Activated naive CD4-positive, alpha-beta T cell treated with anti-CD3 and anti-CD28 coated beads, Interleukin-2, amount 50 U/mL, for 24 hours (primary cell): ENCODE measurements around the gene TLCD4.

ENCODE experiments used
- H3K27ac Mint-ChIP-seq: one replicate; pipeline ENCODE4 v1.8.0; 2021; ENCODE audit warnings: mild to moderate bottlenecking, mixed read lengths
- H3K27me3 Mint-ChIP-seq: one replicate; pipeline ENCODE4 v1.8.0; 2021; ENCODE audit warnings: mixed read lengths
- H3K36me3 Mint-ChIP-seq: one replicate; pipeline ENCODE4 v1.8.0; 2021; ENCODE audit warnings: mixed read lengths
- H3K4me1 Mint-ChIP-seq: one replicate; pipeline ENCODE4 v1.8.0; 2021; ENCODE audit warnings: mixed read lengths
- H3K4me3 Mint-ChIP-seq: one replicate; pipeline ENCODE4 v1.8.0; 2021; ENCODE audit warnings: mild to moderate bottlenecking, mixed read lengths
- H3K9me3 Mint-ChIP-seq: one replicate; pipeline ENCODE4 v1.8.0; 2021; ENCODE audit warnings: mixed read lengths

Gene TLCD4, protein sequence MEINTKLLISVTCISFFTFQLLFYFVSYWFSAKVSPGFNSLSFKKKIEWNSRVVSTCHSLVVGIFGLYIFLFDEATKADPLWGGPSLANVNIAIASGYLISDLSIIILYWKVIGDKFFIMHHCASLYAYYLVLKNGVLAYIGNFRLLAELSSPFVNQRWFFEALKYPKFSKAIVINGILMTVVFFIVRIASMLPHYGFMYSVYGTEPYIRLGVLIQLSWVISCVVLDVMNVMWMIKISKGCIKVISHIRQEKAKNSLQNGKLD

DNA sequence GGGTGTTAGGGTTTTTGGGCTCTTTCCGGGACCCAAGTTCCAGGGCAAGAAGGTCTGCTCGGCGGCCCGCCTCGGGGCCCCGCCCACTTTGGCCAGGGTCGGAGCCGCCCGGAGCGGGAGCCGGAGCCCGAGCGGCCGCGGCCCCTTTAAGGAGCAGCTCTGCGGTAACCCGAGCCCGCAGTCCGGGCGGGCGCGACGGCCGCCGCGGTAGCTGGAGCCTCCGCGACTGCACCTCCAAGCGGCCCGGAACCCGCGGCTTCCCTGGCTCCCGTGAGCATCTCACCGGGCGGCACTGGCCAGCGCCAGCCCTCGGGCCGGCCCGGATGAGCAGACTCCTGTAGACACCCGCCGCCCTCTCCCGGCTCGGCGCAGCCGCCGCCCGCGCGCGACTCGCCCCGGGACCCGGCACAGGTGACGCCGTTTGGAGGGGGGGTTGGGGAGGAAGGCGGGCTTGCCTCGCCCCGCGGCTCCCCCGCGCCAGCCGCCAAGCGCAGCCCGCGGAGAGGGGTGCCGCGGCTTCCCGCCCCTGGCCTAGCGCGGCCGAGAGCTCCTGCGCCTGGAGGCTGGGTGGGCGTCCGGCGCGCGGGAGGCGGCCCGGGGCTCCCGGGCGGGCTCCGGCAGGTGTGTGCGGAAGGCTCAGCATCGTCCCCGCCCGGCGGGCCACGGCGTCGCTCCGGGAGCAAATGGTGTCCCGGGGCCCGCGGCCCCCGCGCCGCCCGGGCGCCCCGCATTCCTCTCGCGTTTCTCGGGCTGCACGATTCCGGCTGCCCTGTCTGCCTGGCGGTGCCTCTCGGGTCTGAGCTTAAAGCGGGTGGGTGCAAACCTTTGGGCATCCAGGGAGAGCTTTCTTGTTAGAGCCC, at the start of gene TLCD4:
Gene TLCD4, plus strand, starts transcription at position 149 of the 860 bp plus-strand sequence. CDS start 26,547 bp downstream, outside the sequence.
- Mint-ChIP-seq H3K36me3 (no peaks in the 10 kb centered on the region), H3K4me3 (peak within 1 kb of the TSS; percentile 87), H3K9me3 (no peaks in the 10 kb centered on the region), H3K27ac (no peak within 1 kb of the TSS), H3K4me1 (peaks cover 11% of the 10 kb centered on the region), H3K27me3 (peaks cover 30% of the 10 kb centered on the region)

DNA sequence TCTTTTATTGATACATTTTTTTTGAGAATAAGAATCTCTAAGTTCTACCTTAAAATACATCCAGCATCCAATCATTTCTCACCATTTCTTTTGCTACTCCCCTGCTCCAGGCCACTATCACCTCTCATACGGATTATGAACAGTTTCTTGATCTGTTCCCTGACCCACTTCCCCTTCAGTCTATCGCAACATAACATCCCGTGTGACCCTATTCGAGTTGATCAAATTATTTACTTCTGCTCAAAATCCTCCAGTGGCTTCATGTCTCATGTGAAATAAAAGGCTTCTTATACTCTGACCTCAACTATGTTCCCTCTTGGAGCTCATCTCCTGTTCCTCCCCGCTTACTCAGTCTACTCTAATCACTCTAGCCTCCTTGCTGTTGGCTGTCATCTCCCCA, 49.6 kb upstream of the TLCD4 start:
- Mint-ChIP-seq H3K4me1 (peaks cover 10% of the 10 kb centered on the region), H3K27me3 (no peaks in the 10 kb centered on the region), H3K9me3 (no peaks in the 10 kb centered on the region), H3K4me3 (no peak overlapping the region), H3K36me3 (peaks cover 22% of the 10 kb centered on the region), H3K27ac (no peak overlapping the region)

DNA sequence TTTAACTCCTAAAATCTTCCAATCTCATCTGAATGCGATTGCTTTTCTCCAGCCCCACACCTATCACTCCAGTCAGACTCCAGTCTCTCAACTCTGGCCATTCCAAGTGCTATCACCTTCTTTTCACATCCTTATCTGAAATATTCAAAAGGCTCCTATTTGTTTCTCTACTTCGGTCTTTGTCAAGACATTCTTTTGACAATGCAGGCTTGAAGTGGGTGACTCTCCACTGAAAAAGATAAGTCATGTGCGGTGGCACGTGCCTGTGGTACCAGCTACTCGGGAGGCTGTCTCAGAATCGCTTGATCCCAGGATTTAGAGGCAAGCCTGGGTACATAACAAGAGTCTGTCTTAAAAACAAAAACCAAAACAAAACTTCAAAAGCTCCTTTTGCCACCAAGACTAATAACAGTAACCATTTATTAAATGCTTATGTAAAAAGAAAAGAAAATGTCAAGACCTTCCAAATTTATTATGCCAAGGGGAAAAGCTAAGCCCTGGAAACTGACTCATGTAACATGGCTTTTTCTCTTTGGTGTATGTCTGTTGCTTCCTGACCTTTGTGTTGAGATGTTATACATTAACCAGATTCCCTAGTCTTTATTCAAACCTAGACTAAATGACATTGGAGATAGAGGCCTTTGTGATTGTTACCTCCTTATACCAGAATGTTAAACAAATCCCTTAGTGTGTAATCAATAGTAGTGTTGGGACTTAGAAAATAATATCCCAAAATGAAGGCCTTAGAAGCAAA, 48.0 kb upstream of the TLCD4 start:
- Mint-ChIP-seq H3K27ac (no peak overlapping the region), H3K4me3 (no peak overlapping the region), H3K4me1 (peaks cover 15% of the 10 kb centered on the region), H3K36me3 (peaks cover 10% of the 10 kb centered on the region), H3K9me3 (no peaks in the 10 kb centered on the region), H3K27me3 (no peaks in the 10 kb centered on the region)

DNA sequence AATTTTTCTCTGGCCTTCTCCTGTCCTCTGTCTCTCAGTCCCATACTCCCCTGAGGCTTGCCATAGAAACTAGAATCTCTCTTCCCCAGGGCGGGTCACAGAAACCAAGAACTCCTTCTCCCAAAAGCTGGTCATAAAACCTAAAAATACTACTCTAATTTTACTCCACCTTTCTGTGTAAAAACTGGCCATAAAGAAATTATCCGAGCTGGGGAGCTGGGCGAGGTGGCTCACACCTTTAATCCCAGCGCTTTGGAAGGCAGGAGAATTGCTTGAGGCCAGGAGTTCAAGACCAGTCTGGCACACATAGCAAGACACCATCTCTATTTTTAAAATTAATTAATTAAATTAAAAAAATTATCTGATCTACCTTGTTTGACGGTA, 47.5 kb upstream of the TLCD4 start:
- no peaks in the 10 kb centered on the region for H3K27me3 Mint-ChIP-seq
- H3K4me3 Mint-ChIP-seq: no peak overlapping the region
- no peak overlapping the region for H3K27ac Mint-ChIP-seq
- H3K4me1 Mint-ChIP-seq: peaks cover 15% of the 10 kb centered on the region
- no peaks in the 10 kb centered on the region for H3K9me3 Mint-ChIP-seq
- peaks cover 8% of the 10 kb centered on the region for H3K36me3 Mint-ChIP-seq

DNA sequence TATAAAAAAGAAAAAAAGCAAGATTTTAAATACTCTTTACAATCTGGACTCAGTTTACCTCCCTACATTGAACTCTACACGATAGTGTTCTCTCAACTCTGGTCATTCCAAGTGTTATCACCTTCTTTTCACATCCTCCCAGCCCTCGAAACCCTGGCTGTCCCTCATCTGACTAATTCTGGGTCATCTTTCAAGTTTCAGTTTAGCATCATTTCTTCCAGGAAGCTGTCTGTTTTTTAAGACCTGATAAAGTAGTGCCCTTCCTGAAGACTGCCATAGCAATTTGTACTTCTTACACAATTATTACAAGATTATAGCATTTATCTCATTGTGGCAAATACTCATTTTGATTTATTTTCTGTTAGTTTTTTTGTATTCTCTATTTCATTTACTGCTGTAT, 45.6 kb upstream of the TLCD4 start:
- no peaks in the 10 kb centered on the region for H3K27me3 Mint-ChIP-seq
- H3K4me3 Mint-ChIP-seq: peak overlapping the region; percentile 92
- no peaks in the 10 kb centered on the region for H3K9me3 Mint-ChIP-seq
- no peak overlapping the region for H3K27ac Mint-ChIP-seq
- peaks cover 4% of the 10 kb centered on the region for H3K36me3 Mint-ChIP-seq
- H3K4me1 Mint-ChIP-seq: peaks cover 15% of the 10 kb centered on the region

DNA sequence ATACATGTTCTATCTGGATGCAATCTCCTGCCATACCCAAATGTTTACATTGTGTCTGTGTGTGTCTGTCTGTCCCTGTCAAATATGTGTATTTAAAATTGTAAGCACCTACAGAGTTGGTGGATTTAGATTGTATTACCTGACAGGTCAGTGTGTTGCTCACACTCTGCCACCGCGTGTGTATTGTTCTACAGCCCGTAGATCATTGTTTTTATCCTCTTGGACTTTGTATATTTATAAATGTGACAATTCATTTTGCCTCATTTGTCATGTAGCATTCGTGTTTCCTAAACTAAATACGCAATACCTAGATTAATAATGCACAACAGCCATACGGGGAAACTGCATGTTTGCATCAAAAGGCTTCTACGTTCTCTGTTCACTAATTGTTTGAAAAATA, 45.0 kb upstream of the TLCD4 start:
- peak overlapping the region; percentile 96 for H3K27ac Mint-ChIP-seq

DNA sequence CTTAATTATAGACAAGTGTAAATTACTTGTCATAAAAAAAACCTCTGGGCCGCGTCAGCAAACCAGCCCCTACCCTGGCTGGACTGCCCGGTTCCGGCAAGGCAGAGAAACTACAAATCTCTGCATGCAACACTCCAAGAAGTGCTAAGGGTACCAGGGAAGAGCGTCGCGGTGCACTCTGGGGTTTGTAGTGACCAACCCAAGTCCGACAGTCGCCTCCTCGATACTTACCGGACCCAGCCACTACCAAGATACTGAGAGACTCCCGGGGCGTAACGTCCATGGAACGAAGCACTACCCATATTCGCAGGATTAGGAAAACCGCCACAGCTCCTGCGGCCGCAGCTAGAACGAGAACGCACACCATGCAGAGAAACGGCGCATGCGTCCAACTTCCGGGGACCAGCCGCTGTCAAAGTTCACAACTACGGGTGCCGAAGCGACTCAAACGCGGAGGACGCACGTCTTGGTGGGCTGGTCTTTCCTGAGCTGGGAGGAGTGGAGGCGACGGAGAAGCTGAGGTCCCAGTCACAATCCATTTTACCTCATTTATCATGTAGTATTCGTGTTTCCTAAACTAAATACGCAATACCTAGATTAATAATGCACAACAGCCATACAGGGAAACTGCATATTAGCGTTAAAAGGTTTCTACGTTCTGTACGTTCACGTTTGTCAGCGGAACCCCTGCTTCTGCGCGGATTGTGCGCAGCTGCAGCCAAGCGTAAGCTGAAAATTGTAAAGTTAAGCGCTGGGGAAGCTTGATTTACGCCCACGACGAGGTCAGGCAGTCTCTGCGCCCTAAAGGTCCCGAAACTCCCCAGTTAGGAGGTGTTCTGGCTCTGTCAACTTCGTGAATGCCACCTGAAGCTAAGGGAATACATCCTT, 44.4 kb upstream of the TLCD4 start, which contains the start of gene ALG14:
Gene ALG14, minus strand, starts transcription at position 420 of the 888 bp plus-strand sequence. Its CDS starts 53 bp downstream, at position 367.
- H3K4me3 Mint-ChIP-seq: peak within 1 kb of the TSS; percentile 92
- H3K27ac Mint-ChIP-seq: peak within 1 kb of the TSS; percentile 96
- H3K9me3 Mint-ChIP-seq: no peaks in the 10 kb centered on the region
- peaks cover 2% of the 10 kb centered on the region for H3K36me3 Mint-ChIP-seq
- no peaks in the 10 kb centered on the region for H3K27me3 Mint-ChIP-seq
- peaks cover 15% of the 10 kb centered on the region for H3K4me1 Mint-ChIP-seq

More for the DNA sequence above, 45.0 kb upstream of the TLCD4 start:
- Mint-ChIP-seq H3K4me1 (peaks cover 15% of the 10 kb centered on the region), H3K9me3 (no peaks in the 10 kb centered on the region), H3K4me3 (peak overlapping the region; percentile 92), H3K36me3 (peaks cover 4% of the 10 kb centered on the region), H3K27me3 (no peaks in the 10 kb centered on the region)

DNA sequence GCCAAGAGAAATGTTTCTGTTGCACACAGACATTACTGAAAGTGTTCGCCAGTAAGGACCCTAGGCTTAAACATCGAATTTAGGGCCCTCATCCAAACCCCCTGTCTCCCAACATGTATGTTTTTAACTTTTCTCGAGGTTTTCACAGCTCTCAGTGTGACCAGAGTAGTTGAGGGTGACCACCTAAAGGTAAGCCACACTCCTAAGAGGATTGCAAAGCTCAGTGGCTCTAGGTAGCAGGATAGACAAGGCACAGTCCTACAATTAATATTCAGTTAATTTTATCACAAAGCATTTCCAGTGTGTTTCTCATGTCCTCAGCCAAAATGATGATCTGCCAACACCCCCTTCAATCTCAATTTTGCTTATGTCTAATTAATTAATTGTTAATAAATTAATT, 43.7 kb upstream of the TLCD4 start:
- Mint-ChIP-seq H3K27ac (peak overlapping the region; percentile 96), H3K9me3 (no peaks in the 10 kb centered on the region), H3K36me3 (peaks cover 2% of the 10 kb centered on the region), H3K4me1 (peaks cover 15% of the 10 kb centered on the region), H3K4me3 (peak overlapping the region; percentile 92), H3K27me3 (no peaks in the 10 kb centered on the region)

DNA sequence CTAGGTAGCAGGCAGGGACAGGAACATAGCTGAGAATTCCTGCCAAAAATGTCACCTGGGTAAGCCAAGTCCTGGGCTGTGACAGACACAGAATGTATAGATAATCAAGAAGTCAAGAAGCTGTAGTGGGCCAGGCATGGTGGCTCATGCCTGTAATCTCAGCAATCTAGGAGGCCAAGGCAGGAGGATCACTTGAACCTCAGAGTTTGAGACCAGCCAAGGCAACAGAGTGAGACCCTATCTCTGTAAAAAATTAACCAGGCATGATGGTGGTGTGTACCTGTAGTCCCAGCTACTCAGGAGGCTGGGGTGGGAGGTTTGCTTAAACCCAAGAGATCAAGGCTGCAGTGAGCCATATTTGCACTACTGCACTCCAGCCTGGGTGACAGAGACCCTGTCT, 41.1 kb upstream of the TLCD4 start:
- H3K27me3 Mint-ChIP-seq: no peaks in the 10 kb centered on the region

DNA sequence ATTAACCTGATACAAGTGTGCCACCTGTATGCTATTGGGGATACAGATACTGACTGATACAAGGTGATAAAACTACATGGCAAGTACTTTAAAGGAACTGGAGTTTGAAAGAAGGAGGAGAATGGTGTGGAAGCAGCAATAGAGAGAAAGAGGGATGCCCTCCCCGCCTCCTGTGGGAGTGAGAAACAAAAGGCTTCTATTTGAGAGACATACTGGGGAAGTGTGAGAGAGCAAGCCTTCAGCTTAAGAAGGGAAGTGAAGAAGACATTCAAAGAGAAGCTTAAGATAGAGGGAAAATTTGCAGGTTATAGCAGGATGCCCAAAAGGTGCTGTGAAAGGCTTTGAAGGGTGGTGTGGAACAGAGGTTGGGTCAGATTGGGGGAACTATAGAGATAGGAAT, 36.7 kb upstream of the TLCD4 start:
- Mint-ChIP-seq H3K4me3 (no peak overlapping the region), H3K4me1 (no peaks in the 10 kb centered on the region), H3K9me3 (no peaks in the 10 kb centered on the region), H3K27ac (no peak overlapping the region), H3K27me3 (peaks cover 1% of the 10 kb centered on the region), H3K36me3 (no peaks in the 10 kb centered on the region)

More for the DNA sequence above, 41.1 kb upstream of the TLCD4 start:
- Mint-ChIP-seq H3K36me3 (no peaks in the 10 kb centered on the region), H3K4me1 (peaks cover 15% of the 10 kb centered on the region), H3K9me3 (no peaks in the 10 kb centered on the region), H3K4me3 (no peak overlapping the region), H3K27ac (no peak overlapping the region)

DNA sequence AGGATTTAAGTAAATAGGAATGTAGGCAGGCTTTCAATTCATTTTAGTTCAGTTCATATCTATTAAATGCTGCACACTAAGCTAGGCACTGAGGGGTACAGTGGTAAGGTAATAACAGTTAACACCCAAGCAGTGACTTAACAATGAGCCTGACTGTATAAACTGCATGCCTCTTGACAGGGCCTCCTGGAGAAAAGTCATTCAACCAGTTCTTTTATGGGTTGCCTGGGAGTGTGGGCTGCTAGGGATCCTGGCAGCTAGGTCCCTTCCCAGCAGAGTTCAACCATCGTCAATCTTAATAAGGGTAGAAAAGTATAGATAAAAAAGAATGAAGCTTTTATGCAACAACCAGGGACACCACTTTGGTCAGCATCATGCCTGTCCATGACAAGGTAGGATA, 36.3 kb upstream of the TLCD4 start:
- Mint-ChIP-seq H3K36me3 (no peaks in the 10 kb centered on the region), H3K27me3 (peaks cover 1% of the 10 kb centered on the region), H3K4me1 (no peaks in the 10 kb centered on the region), H3K4me3 (no peak overlapping the region), H3K27ac (no peak overlapping the region), H3K9me3 (no peaks in the 10 kb centered on the region)

DNA sequence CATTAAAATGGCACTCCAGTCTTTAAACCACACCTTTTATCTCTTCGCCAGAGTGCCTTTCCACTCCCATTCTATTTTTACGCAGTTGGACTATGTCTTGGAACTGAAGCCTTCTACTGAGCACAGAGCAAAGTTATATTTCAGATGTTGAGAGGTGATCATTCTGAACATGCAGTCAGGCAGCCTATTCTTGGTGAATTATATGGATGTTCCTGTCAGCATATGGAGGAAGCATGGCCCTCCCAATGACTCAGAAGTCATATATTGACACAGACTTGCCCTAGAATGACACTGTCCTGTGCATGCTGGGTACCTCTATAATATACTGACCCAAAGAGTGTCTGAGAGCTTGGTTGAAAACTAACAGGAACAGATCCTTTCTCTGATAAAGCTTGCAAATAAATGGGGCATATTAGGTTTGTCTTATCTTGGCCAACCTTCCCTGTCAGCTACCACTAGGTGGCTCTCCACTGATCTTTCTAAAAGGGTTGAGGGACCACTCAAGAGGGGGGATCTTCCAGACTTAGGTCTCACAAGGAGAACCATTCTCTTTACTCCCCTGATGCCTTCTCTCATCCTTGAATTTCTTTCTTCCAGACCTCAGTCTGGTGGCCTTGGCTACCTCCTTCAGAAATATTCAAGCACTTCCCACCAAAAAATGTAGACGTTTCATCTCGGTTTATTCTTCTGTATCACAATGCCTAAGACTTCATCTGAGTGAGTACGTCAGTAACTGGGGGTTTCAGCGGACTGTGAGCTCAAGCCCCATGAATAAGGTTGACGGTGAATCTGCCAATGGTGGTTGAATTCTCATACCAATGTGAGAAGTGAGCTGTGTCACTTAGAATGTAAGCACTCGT, 32.6 kb upstream of the TLCD4 start:
- no peak overlapping the region for H3K27ac Mint-ChIP-seq
- H3K9me3 Mint-ChIP-seq: no peaks in the 10 kb centered on the region
- peaks cover 1% of the 10 kb centered on the region for H3K27me3 Mint-ChIP-seq
- no peaks in the 10 kb centered on the region for H3K4me1 Mint-ChIP-seq
- no peaks in the 10 kb centered on the region for H3K36me3 Mint-ChIP-seq
- H3K4me3 Mint-ChIP-seq: no peak overlapping the region

DNA sequence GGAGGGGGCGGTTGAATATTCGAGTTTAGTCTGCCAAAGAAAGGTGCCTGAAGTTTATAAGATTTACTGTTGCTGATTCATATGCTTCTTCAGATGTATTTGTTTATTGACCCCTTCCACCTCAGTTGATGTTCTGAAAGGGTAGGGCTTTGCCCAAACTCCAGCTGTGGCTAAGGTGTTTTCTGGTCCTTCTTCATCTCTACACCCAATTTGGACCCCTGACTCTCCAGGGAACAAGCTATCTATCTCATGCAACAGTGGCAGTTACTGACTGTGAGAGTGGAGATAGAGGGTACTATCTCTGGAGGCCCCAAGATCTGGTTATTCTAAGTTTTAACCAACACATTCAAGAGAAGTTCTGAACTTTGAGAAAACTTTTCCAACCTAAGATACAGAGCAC, 31.8 kb upstream of the TLCD4 start:
- Mint-ChIP-seq H3K4me1 (no peaks in the 10 kb centered on the region), H3K36me3 (no peaks in the 10 kb centered on the region), H3K9me3 (no peaks in the 10 kb centered on the region), H3K4me3 (no peak overlapping the region), H3K27me3 (peaks cover 1% of the 10 kb centered on the region), H3K27ac (no peak overlapping the region)

DNA sequence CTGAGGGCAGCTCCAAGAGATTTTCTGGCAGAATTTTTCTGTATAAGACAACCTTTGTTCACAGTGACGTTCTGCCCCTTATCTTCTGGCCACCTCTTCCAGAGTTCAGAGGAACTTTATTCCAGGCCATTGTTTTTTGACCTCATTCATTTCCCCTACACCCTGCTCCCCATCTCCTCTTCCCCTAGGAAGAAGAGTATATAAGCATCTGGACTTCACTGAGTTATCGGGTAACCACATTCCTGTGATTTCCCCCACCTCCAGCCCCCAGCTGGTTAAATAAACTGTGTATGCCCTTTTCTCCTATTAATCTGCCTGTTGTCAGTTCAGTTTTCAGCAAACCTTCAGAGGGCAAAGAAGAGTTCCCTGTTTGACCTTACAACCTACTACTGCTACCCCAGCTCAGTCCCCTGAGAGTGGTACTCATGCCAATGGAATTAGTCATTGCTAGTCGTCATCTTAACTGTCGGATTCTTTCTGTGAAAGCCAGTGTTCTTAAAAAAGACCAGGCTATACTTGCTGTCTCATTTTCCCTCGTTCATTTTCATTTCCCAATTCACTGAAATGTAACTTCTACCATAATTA, 30.1 kb upstream of the TLCD4 start:
- Mint-ChIP-seq H3K9me3 (no peaks in the 10 kb centered on the region), H3K36me3 (no peaks in the 10 kb centered on the region), H3K4me1 (no peaks in the 10 kb centered on the region), H3K27ac (no peak overlapping the region), H3K4me3 (no peak overlapping the region), H3K27me3 (no peaks in the 10 kb centered on the region)
